Pancreas (tissue), 10 donors: Measurements from ENCODE around the gene RBPJ. TPM values are rescaled to one million over a fixed set of nuclear protein-coding genes. Genes with fewer than 3 reads are reported as not detected.
A peak's percentile ranks its signal among the peaks of the same experiment; 100 is the strongest.

Experiments
- ATAC-seq, 4 donors: fragments of 200-7000 bp; cut with Tn5 transposase; one replicate each; pipeline versions ENCODE4 v1.8.0 to v1.9.1; 2020; ENCODE audit warnings: mild to moderate bottlenecking in 4 of 4, moderate library complexity in 4 of 4
- DNase-seq, 6 donors: peaks; one replicate each; pipeline ENCODE4 v3.0.0-alpha.2; 2020
- FAIRE-seq: peaks from 2 replicates; lab custom pipeline; 2012; peaks lifted over from hg19 to GRCh38; lab: Jason Lieb, UNC
- H3K27ac ChIP-seq, 4 donors: fragments of 200-600 bp; sonication (generic); 1 replicate in 3 of 4; 2 replicates in 1 of 4; pipeline versions ENCODE4 v1.5.0 to v1.8.0; 2020
- H3K27me3 ChIP-seq, 4 donors: fragments of 200-600 bp; one replicate each; pipeline ENCODE4 v1.8.0; 2021
- H3K36me3 ChIP-seq, 3 donors: fragments of 200-600 bp; sonication (generic) in 1 of 3; one replicate each; pipeline versions ENCODE4 v1.5.0 to v1.8.0; 2020 to 2021
- H3K4me1 ChIP-seq, 3 donors: fragments of 200-600 bp; one replicate each; pipeline ENCODE4 v1.8.0; 2021
- H3K4me3 ChIP-seq, 4 donors: fragments of 200-600 bp; sonication (generic) in 2 of 4; one replicate each; pipeline versions ENCODE4 v1.5.0 to v1.8.0; 2020 to 2021
- H3K9me3 ChIP-seq, 4 donors: fragments of 200-600 bp; one replicate each; pipeline ENCODE4 v1.8.0; 2021
- WGBS, 2 donors: extraction: QIAGEN DNeasy Blood & Tissue Kit; methylation state at CpG; one replicate each; pipeline ENCODE4 v1.1.7; 2013; 5-methylcytosine and 5-hydroxymethylcytosine counted together
- intact Hi-C, 3 donors: fragments of 100-400 bp; cut with DNase I; formaldehyde crosslinking; loops; one replicate each; pipeline versions ENCODE4 v1.11.1 to v1.14.2; 2022
- polyA plus RNA-seq, 2 donors: library from polyadenylated mRNA; stranded (reverse); fragments of 200-250 nt; gene quantifications; one replicate each; pipeline ENCODE4 v1.2.3, GENCODE V29; 2013
- total RNA-seq, 6 donors: library from RNA; stranded (reverse); fragmentation: NEBNext Ultra II Directional in 4 of 6; extraction: Animal tissue kit (Norgen Biotek cat#: 25700) in 4 of 6; gene quantifications; one replicate each; pipeline versions ENCODE4 v1.2.1 to v1.2.4, GENCODE V29; 2021 to 2023
- TF ChIP-seq, protein P1 (sequence below), 4 donors: fragments of 200-600 bp; sonication (generic) in 3 of 4; IDR thresholded peaks; one replicate each; pipeline versions ENCODE4 v1.5.0 to v1.8.0; 2021; ENCODE audit warnings: antibody characterized with exemption in 4 of 4
- donor health status: healthy with polysubstance abuse.
- donor health status: DM: no; HTN: no; CAD: no; lungs with moderate emphysema.
- donor health status: DM: no; HTN: no; CAD: no.
- donor health status: control.
- donor health status: control.
- donor health status: Bipolar disorder and iron deficiency.
- donor health status: DM: yes; HTN: yes; CAD: no.
- donor health status: DM: no; HTN: no; CAD: no.
- donor health status: DM: no; HTN: no; CAD: no.
- donor health status: DM: yes; HTN: yes; CAD: no.

RBPJ gene
- total RNA-seq (10 to 100 TPM; 17.6 to 50.2 (median 26.8) TPM), polyA plus RNA-seq (10 to 100 TPM; 19.5 to 27.1 TPM)

DNA sequence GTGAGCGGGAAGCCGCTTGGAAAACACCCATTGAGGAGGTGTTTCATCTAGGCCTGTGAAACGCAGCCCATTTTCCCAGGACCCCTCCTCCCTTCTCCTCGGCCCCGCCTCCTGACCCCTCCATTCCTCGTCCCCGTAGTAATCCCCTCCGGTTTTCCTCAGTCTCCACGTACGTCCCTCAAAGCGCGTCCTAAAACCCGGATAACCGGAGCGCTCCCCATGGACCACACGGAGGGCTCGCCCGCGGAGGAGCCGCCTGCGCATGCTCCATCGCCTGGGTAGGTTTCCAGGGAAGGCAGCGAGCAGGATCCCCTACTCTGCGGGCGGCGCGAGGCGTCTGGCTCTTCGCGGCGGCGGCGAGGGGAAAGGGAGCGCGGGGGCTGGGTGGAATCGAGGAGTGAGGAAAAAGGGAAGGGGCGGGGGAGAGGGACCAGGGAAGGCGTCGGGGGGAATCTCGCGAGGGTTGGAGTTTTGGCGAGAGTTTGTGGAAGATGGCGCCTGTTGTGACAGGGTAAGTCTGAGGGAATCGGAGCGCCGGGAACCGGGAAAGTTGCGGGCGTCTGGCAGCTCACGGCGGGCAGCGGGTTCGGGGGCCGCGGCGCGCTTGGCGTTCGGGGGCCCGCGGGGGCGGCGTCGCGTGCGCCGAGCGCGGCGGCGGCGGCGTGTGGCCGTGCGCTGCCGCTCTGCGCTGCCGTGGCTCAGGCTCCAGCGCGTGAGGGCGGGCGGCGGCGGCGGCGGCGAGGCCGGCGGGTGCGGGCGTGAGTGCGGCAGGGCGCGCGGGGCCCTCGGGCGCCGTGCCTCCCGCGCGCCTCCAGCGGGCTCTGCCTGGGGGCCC lies at the start of gene RBPJ:
Gene RBPJ, plus strand, starts transcription at position 477 of the 835 bp plus-strand sequence. Its CDS starts 15 bp downstream, at position 492.
- WGBS, 2 donors: 0 to 1% methylated on average over 78 to 102 of the region's 102 CpGs
- peak; percentile 90 to 95 (median 93) for DNase-seq
- TF ChIP-seq, protein P1, sequence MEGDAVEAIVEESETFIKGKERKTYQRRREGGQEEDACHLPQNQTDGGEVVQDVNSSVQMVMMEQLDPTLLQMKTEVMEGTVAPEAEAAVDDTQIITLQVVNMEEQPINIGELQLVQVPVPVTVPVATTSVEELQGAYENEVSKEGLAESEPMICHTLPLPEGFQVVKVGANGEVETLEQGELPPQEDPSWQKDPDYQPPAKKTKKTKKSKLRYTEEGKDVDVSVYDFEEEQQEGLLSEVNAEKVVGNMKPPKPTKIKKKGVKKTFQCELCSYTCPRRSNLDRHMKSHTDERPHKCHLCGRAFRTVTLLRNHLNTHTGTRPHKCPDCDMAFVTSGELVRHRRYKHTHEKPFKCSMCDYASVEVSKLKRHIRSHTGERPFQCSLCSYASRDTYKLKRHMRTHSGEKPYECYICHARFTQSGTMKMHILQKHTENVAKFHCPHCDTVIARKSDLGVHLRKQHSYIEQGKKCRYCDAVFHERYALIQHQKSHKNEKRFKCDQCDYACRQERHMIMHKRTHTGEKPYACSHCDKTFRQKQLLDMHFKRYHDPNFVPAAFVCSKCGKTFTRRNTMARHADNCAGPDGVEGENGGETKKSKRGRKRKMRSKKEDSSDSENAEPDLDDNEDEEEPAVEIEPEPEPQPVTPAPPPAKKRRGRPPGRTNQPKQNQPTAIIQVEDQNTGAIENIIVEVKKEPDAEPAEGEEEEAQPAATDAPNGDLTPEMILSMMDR (IDR thresholded peaks at IDR 0.05): no peak
- peak; percentile 78 to 87 (median 80) for ATAC-seq
- Histone ChIP-seq H3K27ac (peak within 1 kb of the TSS; percentile 77 to 94 (median 89)), H3K4me1 (peaks cover 10 to 21% (median 19%) of the 10 kb centered on the region in 3 donors), H3K27me3 (no peaks in the 10 kb centered on the region), H3K4me3 (peak within 1 kb of the TSS; percentile 53 to 68 (median 56)), H3K36me3 (no peaks in the 10 kb centered on the region), H3K9me3 (no peaks in the 10 kb centered on the region)
- intact Hi-C loops: no loop called here
- no peak for FAIRE-seq

DNA sequence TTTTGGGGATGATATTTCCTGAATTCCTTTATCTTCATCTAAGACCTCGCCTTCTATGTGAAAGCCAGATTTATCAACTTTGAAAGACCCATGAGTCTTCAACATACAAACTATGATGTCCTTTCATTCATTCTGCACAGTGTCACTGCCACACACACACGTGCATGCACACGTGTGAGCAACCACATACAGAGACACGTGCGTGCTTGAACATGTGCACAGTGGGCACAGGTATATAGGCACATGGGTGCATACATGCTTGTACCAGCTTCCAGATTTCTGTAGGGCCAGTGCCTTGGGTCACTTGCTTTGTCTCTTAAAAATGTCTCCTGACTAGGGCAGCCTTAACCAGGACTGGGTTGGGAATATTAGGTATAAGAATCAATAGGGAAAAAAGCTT lies 49.1 kb upstream of the RBPJ start:
- Histone ChIP-seq H3K4me3 (no peak overlapping the region), H3K27me3 (no peaks in the 10 kb centered on the region), H3K9me3 (no peaks in the 10 kb centered on the region), H3K36me3 (no peaks in the 10 kb centered on the region), H3K27ac (no peak overlapping the region), H3K4me1 (no peaks in the 10 kb centered on the region)
- 87 to 90% methylated on average over 5 of the region's 5 CpGs for WGBS, 2 donors
- TF ChIP-seq, protein P1 (IDR thresholded peaks at IDR 0.05): no peak
- intact Hi-C loops: no loop called here
- FAIRE-seq (no peak), ATAC-seq (no peak), DNase-seq (no peak)

DNA sequence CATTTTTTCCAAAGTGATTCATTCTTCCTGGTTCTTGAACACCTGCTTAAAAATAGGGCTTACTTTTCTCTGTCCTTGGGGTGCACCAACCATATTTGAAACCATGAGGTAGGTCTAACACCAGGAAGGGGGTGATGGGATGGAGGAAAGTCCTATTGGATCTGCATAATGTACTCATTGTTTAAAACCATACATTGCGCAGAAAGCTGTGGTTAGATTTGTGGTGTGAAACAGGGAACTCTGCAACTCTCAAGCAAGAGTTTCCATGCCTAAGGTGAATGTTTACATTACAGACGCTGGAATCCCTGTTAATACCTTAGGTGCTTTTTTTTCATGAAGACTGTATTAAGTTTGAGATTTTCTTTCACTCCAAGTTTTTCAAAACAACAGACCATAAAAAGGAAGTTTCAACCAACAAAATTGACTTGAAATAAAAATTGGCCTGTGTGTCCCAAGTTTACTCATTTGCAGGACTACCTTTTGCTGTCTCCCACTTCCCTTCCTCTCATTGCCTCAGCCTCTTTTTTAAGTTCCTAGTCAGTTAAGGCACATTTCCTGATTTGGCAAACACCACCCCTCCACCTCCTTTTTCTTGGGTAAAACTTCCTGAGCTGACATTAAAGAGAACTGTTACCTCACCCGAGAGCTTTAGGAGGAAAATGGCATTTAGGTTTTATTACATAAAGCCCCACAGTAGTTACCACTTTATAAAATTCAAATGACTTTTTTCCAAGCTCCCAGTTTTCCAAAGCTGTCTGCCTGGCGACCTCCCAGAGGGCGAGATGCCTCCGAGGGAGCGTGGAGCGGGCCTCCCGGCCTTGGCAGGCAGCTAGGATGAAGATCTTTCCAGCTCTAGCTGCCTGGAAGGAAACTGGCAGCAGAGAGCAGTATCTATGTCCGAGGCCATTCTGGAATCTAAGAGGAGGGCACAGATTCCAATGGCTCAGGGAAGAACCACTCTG lies 47.9 kb upstream of the RBPJ start:
- TF ChIP-seq, protein P1 (IDR thresholded peaks at IDR 0.05): no peak
- Histone ChIP-seq H3K4me1 (no peaks in the 10 kb centered on the region), H3K36me3 (no peaks in the 10 kb centered on the region), H3K27me3 (no peaks in the 10 kb centered on the region), H3K4me3 (no peak overlapping the region), H3K27ac (no peak overlapping the region), H3K9me3 (no peaks in the 10 kb centered on the region)
- intact Hi-C loops: no loop called here
- 73 to 82% methylated on average over 10 of the region's 10 CpGs for WGBS, 2 donors
- no peak for DNase-seq
- FAIRE-seq: no peak
- ATAC-seq: peak in 1 of 4 donors; percentile 22

DNA sequence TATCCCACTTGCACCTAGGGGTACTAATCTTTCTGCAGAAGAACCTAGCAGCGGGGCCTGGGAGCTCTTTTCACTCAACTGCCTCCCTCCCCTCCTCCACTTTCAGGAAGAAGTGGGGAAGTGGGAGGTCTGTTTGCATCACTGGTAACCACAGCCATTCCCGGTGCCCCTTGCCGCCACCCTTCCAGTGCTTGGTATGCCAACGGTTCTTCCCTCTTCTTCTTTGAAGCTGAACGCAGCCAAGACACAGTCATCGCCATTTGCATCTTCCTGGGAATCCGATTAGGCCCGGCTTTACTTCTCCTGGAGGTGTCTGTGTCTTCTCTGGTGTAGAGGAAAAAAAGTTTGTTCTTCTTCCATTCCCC lies 47.2 kb upstream of the RBPJ start:
- Histone ChIP-seq H3K27me3 (no peaks in the 10 kb centered on the region), H3K9me3 (no peaks in the 10 kb centered on the region), H3K4me3 (no peak overlapping the region), H3K27ac (no peak overlapping the region), H3K36me3 (no peaks in the 10 kb centered on the region), H3K4me1 (no peaks in the 10 kb centered on the region)
- TF ChIP-seq, protein P1 (IDR thresholded peaks at IDR 0.05): no peak
- 87% methylated on average over 8 of the region's 8 CpGs for WGBS, 2 donors
- FAIRE-seq: no peak
- peak in 1 of 6 donors; percentile 23 for DNase-seq
- ATAC-seq: peak in 2 of 4 donors; percentile 53 to 58
- intact Hi-C loops: no loop called here
